Measurements from ENCODE around the gene TIFAB.
"Not testable (repeated sequence)": the region's sequence is repeated elsewhere in the genome, so short reads cannot be mapped to it uniquely, and the experiment has no call there.

Gene TIFAB, protein sequence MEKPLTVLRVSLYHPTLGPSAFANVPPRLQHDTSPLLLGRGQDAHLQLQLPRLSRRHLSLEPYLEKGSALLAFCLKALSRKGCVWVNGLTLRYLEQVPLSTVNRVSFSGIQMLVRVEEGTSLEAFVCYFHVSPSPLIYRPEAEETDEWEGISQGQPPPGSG

DNA sequence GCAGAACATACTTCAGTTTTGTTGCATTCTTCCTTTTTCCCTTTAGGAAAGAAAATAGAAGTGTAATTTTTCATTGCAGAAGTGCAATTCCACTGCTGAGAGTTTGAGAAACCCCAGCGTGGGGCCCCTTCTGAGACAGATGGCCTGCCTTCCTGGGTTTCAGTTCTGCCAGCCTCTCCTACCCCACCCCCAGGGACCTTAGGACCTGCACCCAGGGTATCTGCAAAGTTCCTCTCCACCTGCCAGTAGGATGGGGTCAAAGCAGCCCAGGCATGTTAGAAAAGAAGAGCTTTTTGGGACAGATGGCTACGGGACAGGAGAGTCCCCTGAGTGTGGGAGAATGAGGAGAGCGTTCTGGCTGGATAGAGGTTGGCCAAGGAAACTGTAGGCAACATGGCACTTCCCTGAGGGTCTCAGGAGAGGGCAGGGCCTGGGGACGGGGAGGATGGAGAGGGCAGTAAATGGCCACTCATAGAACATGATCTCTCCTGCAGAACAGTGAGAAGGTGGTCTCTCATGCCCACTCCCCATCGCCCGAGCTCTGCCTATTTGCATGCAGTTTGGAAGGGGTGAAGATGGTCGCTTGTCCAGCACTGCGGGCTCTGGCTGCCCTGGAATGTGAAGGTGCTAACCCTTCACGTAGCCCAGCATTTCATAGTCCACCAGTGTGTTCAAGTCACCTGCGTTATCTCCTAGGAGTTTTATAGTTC is at the start of gene TIFAB:
Gene TIFAB, minus strand, starts transcription at position 31 of the 710 bp plus-strand sequence. CDS start 2,412 bp downstream, outside the sequence.
- H3K27ac ChIP-seq, result no peak within 1 kb of the TSS
- TF ChIP-seq, protein P1, sequence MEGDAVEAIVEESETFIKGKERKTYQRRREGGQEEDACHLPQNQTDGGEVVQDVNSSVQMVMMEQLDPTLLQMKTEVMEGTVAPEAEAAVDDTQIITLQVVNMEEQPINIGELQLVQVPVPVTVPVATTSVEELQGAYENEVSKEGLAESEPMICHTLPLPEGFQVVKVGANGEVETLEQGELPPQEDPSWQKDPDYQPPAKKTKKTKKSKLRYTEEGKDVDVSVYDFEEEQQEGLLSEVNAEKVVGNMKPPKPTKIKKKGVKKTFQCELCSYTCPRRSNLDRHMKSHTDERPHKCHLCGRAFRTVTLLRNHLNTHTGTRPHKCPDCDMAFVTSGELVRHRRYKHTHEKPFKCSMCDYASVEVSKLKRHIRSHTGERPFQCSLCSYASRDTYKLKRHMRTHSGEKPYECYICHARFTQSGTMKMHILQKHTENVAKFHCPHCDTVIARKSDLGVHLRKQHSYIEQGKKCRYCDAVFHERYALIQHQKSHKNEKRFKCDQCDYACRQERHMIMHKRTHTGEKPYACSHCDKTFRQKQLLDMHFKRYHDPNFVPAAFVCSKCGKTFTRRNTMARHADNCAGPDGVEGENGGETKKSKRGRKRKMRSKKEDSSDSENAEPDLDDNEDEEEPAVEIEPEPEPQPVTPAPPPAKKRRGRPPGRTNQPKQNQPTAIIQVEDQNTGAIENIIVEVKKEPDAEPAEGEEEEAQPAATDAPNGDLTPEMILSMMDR (conservative IDR thresholded peaks at IDR 0.05; ENCODE audit: low read depth), result no peak
- ChIA-PET CTCF (no interaction called here), POLR2A (ENCODE audit: low non-redundant PET) (no interaction called here)
- DNase-seq (ENCODE audit: low spot score), result no peak

DNA sequence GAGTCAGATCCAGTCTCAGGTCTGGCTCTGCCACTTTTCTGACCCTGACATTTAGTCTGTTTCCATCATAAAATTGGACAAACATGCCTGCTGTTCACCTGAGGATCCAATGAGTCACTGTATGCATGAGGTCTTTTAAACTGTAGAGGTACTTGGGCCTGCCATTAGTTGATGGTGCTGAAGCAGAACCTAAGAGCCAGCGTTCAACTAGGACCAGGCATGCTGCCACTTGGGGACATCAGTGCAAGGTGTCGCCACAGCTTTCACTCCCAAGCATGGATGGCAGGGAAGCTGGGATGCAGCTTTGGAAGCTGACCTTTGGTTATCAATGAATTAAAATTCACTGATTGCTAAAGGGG is 46.5 kb upstream of the TIFAB start:
- ChIA-PET CTCF (no interaction called here), POLR2A (ENCODE audit: low non-redundant PET) (no interaction called here)
- H3K27ac ChIP-seq, result peak overlapping the region; percentile 78
- TF ChIP-seq, protein P1 (conservative IDR thresholded peaks at IDR 0.05; ENCODE audit: low read depth), result no peak
- no peak for DNase-seq (ENCODE audit: low spot score)

DNA sequence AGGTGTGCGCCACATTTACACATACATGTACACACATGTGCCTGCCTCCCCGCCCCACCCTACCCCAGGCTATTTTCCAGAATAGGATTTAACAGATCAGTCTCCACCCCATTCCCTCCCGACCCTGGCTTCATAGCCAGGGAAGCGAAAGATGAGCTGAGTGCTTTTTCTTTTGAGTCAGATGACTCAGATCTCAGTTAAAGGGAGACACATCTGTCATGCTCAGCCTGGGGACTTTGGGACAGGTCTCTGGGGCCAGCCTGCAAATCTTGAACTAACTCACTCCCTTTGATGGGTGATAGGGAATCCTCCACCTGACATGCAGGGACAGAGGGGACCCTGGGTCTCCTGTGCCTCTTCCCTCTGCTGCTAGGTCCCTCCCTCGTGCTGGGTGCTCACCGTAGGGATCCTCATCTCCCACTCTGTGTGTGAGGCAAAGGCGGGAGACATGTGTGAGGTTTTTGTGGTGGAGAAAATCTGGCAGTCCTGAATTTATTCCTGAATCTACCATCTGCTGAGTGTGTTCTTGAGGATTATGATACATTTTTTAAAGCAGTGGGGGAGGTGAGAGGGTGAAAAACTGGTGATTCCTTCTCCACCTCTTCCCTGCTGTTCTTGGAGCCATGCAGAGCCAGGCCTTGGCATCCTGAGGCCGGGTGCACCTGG is 46.0 kb upstream of the TIFAB start:
- TF ChIP-seq, protein P1 (conservative IDR thresholded peaks at IDR 0.05; ENCODE audit: low read depth), result no peak
- ChIA-PET POLR2A (ENCODE audit: low non-redundant PET) (no interaction called here), CTCF (interaction anchor here (0.6 to 0.9 kb wide), 2 partner anchors 41 to 52 kb away, joined by 3 read pairs; no protein-coding TSS in a partner anchor)
- peak; percentile 57 for DNase-seq (ENCODE audit: low spot score)
- peak overlapping the region; percentile 78 for H3K27ac ChIP-seq

DNA sequence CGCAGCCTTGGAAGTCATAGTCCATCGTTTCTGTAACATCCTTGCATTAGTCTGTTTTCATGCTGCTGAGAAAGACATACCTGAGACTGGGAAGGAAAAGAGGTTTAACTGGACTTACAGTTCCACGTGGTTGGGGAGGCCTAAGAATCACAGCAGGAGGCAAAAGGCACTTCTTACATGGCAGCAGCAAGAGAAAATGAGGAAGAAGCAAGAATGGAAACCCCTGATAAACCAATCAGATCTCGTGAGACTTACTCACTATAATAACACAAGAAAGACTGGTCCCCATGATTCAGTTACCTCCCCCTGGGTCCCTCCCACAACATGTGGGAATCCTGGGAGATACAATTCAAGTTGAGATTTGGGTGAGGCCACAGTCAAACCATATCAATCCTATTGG is 43.4 kb upstream of the TIFAB start:
- peak overlapping the region; percentile 98 for H3K27ac ChIP-seq
- POLR2A ChIA-PET (ENCODE audit: low non-redundant PET); DNase-seq (ENCODE audit: low spot score): not testable (repeated sequence)
- CTCF ChIA-PET, result interaction anchor here (0.7 kb wide), 1 partner anchor 1737 kb away, joined by 3 read pairs; no protein-coding TSS in a partner anchor

DNA sequence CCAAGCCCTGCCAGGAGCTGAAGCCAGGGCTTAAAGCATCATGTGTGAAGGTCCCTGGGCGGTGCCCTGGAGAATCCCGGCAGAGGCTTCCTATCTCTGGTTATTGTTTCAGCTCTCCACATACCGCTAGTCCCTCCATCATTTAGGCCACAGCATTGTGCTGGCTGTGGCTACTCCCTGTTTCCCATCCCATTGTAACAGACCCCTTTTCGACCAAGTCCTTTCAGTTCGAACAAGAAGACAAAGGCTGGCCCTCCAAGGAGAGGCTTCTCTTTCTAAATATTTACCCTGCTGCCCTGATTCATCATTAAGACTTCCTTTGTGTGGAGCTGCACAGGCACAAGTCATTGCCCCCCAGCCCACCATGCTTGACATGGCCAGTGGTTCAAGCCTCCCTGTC is 42.0 kb upstream of the TIFAB start:
- peak overlapping the region; percentile 98 for H3K27ac ChIP-seq
- no peak for DNase-seq (ENCODE audit: low spot score)
- ChIA-PET CTCF (interaction anchor here (0.7 to 1.1 kb wide), 2 partner anchors 15 to 31 kb away, joined by 4 to 8 read pairs; no protein-coding TSS in a partner anchor), POLR2A (ENCODE audit: low non-redundant PET) (no interaction called here)
- TF ChIP-seq, protein P1 (conservative IDR thresholded peaks at IDR 0.05; ENCODE audit: low read depth), result no peak

DNA sequence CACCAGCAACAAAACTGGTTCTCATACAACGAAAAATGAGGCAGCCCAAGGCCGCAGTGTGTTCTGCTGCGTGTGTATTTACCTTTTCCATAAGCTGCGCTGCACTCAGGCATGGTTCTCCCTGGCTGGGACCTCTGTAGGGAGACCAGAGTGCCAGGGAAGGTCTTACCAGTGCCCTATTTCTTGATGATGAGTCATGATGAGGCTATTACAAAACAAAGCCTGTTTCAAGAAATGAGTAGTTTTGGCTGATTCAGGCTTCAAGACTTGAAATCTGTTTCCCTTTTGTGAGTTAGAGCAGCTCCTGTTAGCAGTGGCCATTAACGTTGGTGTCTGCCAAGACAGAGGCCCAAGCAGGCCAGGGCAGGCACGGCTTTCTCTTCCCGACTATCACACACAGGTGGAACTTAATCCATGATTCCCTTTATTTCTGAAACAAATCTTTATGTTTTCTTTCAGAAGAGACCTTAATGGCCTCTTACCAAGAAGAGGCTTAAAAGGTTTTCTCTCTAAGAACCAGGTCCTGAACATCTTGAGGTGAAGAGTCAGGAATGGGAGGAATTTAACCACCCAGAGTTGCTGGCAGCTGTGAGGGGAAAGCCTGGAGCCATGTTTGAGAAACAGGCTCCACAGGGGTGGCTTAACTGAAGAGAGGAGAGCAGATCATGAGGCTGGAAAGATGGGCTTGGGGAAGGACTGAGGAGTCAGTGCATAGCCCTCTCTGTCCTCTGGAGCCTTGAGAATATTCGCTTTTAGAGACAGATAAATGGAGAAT is 41.4 kb upstream of the TIFAB start:
- CTCF ChIA-PET, result interaction anchor here (1.0 to 1.1 kb wide), 2 partner anchors 16 to 31 kb away, joined by 3 to 8 read pairs; no protein-coding TSS in a partner anchor

More for the DNA sequence above, 41.4 kb upstream of the TIFAB start:
- peak; percentile 92 for DNase-seq (ENCODE audit: low spot score)
- POLR2A ChIA-PET (ENCODE audit: low non-redundant PET), result no interaction called here
- H3K27ac ChIP-seq, result peak overlapping the region; percentile 98
- TF ChIP-seq, protein P1 (conservative IDR thresholded peaks at IDR 0.05; ENCODE audit: low read depth), result no peak

All from RWPE1 (cell line).